Hematopoietic multipotent progenitor cell treated with erythropoietin and hydrocortisone succinate and interleukin-3 and kit ligand, for 17 days (in vitro differentiated cells): Measurements from ENCODE around the gene SRC.

Experiments used
- DNase-seq: peaks from one replicate; pipeline ENCODE4 v3.0.0-alpha.2; 2015; ENCODE audit warnings: low spot score

SRC gene

GRCh38 chr20:37382482-37383120 is 36.7 kb downstream of the SRC start:
- DNase-seq = no peak

DNA sequence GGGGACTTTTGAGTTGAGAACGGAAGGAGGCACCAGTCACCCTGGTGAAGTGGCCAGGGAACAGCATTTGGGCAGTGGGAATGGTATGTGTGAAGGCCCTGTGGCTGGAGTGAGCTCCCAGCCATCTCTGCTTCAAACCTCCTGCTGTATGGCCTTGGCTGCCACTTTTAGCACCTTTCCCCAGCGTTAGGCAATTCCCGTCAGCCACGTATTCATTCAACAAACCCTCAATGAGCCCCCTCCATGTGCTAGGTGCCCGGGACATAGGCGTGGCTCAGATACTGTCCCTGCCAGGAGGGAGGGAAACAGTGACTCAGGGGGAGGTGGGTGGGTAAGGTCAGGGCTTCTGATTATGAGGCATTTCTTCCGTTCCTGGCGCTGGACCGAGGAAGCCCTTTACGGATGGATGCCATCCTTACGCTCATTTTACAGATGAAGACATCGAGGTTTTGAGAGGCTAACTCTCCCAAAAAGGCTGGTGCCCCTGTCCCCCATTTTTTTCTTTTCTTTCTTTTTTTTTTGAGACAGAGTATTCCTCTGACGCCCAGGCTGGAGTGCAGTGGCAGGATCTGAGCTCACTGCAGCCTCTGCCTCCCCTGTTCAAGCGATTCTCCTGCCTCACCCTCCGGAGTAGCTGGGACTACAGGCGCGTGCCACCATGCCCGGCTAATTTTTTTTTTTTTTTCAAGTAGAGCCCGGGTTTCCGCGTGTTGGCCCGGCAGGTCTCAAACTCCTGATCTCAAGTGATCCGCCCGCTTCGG is 37.5 kb downstream of the SRC start:
- DNase-seq = peak; percentile 34

DNA sequence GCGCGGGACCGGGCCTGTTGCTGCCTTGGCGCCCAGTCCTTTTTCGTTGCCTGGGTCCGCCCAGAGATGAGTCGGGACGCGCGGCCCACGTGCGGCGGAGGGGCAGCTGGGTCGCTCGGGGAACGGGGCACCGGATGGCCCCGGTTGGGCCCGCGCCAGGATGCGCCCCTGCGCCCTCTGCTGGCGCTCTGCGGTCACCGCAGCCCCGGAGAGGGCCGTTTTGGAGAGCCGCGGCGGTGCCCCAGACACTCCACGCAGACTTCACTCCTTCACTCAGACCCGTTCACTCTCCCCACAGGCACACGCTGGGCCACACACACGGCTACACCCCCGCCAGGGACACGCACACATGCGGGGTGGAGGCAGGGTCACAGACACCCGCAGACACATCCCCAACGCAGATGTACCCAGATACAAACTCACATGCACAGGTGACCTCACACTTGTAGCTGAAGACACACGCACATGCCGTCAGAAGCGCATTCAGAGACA is 38.8 kb downstream of the SRC start:
- peak; percentile 69 for DNase-seq

DNA sequence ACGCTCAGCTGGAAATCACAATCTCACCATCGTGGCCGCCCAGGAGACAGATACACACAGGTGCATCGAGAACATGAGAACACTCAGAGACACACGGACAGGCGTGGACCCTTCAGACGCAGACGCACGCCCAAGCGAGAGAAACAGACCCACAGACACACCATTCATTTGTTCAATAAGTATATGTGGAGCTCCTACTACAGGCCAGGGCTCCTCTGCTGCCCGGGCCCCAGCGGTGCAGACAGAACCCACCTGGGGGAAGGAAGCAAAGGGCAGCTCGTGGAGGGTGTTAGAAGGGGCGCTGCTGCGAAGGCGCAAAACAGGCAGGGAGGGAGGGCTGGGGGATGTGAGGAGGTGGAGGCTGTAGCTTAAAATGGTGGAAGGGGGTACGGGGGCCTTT is 39.2 kb downstream of the SRC start:
- DNase-seq = no peak

GRCh38 chr20:37385659-37386504 is 39.9 kb downstream of the SRC start:
- no peak for DNase-seq

DNA sequence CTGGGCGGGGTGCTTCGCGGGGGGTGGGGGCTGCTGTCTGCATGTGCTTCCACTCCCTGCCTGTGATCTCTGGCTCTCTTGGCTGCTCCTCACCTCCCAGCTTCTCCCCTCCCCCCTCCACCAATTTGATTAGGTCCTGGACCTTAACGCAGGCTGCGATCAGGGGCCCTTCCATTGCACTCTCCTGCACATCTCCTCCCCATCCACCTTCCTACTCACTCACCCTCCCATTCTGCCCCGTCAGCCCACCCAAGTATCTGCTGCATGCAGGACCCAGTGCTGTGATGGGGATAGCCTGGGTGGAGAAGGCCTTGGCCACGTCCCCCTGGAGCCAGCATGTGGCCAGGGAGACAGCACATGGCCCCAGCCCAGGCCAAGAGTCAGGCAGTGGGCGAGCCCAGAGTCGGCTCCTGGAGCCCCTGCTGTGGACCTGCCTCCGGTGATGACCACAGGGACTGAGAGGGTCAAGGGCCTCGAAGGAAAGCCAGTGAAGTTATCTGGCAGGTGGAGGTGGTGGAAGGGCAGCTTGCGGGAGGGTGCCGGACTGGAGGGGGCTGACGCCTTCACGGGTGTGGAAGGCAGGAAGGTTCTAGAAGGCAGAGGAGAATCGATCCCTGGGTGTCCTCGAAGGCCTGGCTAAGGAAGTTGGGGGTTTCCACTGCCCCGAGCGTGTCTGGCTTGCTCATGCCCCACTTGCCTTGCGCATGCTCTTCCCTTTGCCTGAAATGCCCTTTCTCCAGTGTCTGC is 40.7 kb downstream of the SRC start:
- DNase-seq = no peak

GRCh38 chr20:37387519-37388269 is 41.8 kb downstream of the SRC start:
- no peak for DNase-seq

DNA sequence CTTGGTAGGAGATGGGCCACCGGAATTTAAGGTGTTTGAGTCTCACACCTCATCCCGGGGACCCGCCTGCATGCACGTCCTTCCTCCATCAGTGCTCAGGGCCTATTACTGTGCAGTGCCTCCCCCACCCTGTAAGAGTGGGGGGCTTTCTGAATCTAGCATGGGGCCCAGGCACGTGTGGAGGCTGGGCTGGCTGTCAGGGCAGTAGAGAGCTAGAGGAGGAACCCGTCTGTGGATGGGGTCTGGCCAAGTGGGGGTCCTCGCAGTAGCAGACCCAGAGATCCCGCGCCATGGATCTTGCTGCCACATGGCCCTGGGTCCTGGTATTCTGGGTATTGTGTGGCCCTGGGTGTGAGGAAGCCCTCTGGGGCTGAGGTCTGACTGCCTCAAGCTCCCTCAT is 42.9 kb downstream of the SRC start:
- no peak for DNase-seq

DNA sequence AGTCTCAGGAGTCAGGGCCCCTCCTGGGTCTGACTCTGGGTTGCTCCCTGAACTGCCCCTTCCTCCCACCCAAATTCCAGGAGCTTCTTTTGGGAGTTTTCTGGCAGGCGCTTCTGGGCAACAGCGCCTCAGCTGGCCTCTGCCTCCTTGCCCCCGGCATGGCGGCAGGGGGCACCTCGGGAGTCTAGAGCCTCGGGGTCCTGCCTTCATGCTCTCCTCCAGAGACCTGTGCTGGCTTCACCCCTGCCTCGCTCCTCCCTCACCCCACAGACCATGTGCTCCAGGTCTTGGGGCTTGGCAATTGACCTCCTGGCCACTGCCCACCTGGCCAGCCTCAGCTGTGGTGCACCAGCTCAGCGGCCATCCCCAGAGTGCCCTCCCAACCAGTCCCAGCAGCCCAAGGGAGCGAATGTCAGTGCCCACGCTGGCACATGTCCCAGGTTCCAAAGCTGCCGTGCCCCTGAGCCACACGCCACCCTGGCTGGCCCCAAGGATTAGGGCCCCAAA is 43.4 kb downstream of the SRC start:
- DNase-seq = no peak

GRCh38 chr20:37389844-37390275 is 43.9 kb downstream of the SRC start:
- DNase-seq = no peak

- no peak for DNase-seq
Observed at GRCh38 chr20:37390503-37390890, 44.6 kb downstream of the SRC start.

DNA sequence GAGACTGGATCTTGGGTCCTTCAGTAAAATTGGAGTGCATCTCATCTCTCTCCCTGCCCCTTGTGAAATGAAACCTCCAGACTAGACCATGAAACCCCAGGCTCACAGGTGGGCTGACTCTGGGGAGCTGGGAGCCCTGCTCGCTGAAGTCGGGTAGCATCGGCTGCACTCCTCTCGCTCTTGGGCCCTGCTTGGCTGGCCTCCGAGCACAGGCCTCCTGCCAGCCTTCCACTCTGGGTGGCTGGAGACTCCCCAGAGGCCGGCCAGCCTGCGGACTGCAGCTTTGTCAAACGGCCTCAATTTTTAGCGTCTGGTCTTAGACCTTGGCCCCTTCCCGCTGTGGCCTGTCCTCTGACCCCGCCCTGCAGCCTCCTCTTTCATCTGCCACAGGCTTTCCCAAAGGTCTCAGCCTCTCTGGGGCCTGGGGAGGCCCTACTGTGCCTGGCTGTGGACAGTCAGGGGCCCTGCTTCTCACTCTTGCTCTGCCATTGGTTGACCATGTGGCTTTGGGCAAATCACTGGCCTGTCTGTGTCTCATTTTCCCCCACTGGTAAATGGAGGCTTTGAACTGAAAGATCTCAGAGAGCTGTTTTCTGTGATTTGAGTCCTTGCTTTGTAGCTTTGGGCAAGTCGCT is 45.1 kb downstream of the SRC start:
- DNase-seq = no peak

GRCh38 chr20:37392441-37393195 is 46.7 kb downstream of the SRC start:
- DNase-seq = peak; percentile 15

GRCh38 chr20:37393196-37393862 is 47.4 kb downstream of the SRC start:
- DNase-seq = no peak

GRCh38 chr20:37393863-37394542 is 48.1 kb downstream of the SRC start:
- no peak for DNase-seq

- no peak for DNase-seq
Observed at GRCh38 chr20:37394543-37395409, 48.8 kb downstream of the SRC start.

- no peak for DNase-seq
Observed at GRCh38 chr20:37395410-37395797, 49.5 kb downstream of the SRC start.
